NCI-H526 (cell line): ENCODE data around the gene ZNF205.

ENCODE experiments used
- DNase-seq, 2 experiments: peaks; one replicate each; lab custom pipeline; 2025; lab: John Stamatoyannopoulos, UW

The ZNF205 gene

GRCh38 chr16:3084969-3085670, 27.3 kb upstream of the ZNF205 start:
- DNase-seq, result no peak

GRCh38 chr16:3085868-3086595, 26.4 kb upstream of the ZNF205 start:
- DNase-seq, result no peak

GRCh38 chr16:3086596-3087242, 25.7 kb upstream of the ZNF205 start:
- DNase-seq, result no peak

- DNase-seq, result no peak
These were observed 24.8 kb upstream of the ZNF205 start for GRCh38 chr16:3087243-3088235.

- DNase-seq, result no peak
These were observed 23.9 kb upstream of the ZNF205 start for GRCh38 chr16:3088450-3088849.

- no peak for DNase-seq
These were observed 23.3 kb upstream of the ZNF205 start for GRCh38 chr16:3088925-3089716.

GRCh38 chr16:3089717-3090592, 22.4 kb upstream of the ZNF205 start:
- DNase-seq, result peak in 1 of 2 experiments; percentile 63

- no peak for DNase-seq
These were observed 20.8 kb upstream of the ZNF205 start for GRCh38 chr16:3091551-3091950.

GRCh38 chr16:3092501-3092941, 19.9 kb upstream of the ZNF205 start:
- DNase-seq, result no peak

- peak in 1 of 2 experiments; percentile 36 for DNase-seq
These were observed 17.9 kb upstream of the ZNF205 start for GRCh38 chr16:3094289-3095027.

- DNase-seq, result no peak
These were observed 16.5 kb upstream of the ZNF205 start for GRCh38 chr16:3095869-3096268.

GRCh38 chr16:3096362-3096761, 16.0 kb upstream of the ZNF205 start:
- DNase-seq, result no peak

GRCh38 chr16:3097266-3097665, 15.1 kb upstream of the ZNF205 start:
- DNase-seq, result no peak

- DNase-seq, result no peak
These were observed 13.7 kb upstream of the ZNF205 start, which contains the start of gene ZSCAN10 for GRCh38 chr16:3098459-3099394. Gene ZSCAN10 (minus strand): TSS chr16:3099294. CDS start chr16:3092937, 6,357 bp downstream.

GRCh38 chr16:3099395-3099731, 13.0 kb upstream of the ZNF205 start:
- DNase-seq, result no peak

- peak; percentile 52 to 94 for DNase-seq
These were observed 12.5 kb upstream of the ZNF205 start for GRCh38 chr16:3099732-3100499.
